ENCODE measurements around the gene AHR.
"Not testable (repeated sequence)": the region's sequence is repeated elsewhere in the genome, so short reads cannot be mapped to it uniquely, and the experiment has no call there.

DNA sequence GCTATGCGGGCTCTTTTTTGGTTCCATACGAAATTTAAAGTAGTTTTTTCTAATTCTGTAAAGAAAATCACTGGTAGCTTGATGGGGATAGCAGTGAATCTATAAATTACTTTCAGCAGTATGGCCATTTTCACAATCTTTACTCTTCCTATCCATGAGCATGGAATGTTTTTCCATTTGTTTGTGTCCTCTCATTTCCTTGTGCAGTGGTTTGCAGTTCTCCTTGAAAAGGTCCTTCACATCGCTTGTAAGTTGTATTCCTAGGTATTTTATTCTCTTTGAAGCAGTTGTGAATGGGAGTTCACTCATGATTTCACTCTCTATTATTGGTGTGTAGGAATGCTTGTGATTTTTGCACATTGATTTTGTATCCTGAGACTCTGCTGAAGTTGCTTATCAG, 51.9 kb downstream of the AHR start:
- TF ChIP-seq POLR2AphosphoS5, POLR2A (IDR thresholded peaks at IDR 0.05): not testable (repeated sequence)
- TF ChIP-seq, protein P1, sequence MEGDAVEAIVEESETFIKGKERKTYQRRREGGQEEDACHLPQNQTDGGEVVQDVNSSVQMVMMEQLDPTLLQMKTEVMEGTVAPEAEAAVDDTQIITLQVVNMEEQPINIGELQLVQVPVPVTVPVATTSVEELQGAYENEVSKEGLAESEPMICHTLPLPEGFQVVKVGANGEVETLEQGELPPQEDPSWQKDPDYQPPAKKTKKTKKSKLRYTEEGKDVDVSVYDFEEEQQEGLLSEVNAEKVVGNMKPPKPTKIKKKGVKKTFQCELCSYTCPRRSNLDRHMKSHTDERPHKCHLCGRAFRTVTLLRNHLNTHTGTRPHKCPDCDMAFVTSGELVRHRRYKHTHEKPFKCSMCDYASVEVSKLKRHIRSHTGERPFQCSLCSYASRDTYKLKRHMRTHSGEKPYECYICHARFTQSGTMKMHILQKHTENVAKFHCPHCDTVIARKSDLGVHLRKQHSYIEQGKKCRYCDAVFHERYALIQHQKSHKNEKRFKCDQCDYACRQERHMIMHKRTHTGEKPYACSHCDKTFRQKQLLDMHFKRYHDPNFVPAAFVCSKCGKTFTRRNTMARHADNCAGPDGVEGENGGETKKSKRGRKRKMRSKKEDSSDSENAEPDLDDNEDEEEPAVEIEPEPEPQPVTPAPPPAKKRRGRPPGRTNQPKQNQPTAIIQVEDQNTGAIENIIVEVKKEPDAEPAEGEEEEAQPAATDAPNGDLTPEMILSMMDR (IDR thresholded peaks at IDR 0.05): not testable (repeated sequence)
